GM18951 (cell line): ENCODE measurements around the gene THOC1.

ENCODE experiments used
- POLR2A ChIP-seq: IDR thresholded peaks from 4 replicates; pipeline ENCODE4 v1.6.1; 2011; ENCODE audit warnings: mild to moderate bottlenecking; ENCODE audit not compliant: insufficient read length, insufficient read depth; ENCODE audit errors: extremely low read depth
- in situ Hi-C: fragments of 300-500 bp; cut with MboI; formaldehyde crosslinking; loops from one replicate; pipeline ENCODE4 v1.12.0; 2022; ENCODE audit warnings: low sequenced_read_pairs, mixed read lengths, inconsistent platforms; ENCODE audit not compliant: unreplicated experiment

Gene THOC1

DNA sequence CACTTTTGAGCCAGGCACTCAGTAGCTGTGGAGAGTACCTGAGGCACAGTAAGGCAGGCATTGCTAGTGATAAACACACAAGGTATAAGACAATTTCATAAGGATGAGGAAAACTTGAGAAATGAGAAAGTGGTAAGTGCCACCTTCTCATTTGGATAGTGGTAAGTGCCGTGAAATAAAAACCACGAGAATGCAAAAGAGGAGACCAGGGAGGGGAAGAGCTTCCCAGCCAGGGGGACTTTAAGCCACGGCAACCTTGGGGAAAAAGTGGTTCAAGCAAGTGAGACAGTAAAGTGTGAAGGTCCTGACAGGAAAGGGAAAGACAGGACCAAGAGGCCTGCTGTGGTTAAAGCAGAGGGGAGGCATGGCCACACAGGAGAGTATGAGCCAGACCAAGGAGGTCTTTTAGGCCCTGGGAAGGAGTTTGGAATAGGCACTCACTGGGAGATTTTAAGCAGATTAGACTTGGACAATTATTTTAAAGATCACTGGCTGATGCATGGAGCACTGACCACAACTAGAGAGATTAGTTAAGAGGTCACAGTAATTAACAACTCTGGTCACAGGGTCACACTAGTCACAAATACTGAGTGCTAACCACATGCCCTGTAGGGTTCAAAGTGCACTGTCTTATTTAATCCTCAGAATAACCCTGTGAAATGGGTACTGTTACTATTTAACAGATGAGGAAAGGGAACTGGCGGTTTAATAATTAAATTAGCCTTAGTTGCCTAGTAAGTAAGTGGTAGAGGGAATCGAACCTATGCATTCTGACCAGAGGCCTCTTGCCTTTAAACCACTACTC, 50.1 kb downstream of the THOC1 start:
- TF ChIP-seq POLR2A = no peak
- in situ Hi-C loops = no loop called here

DNA sequence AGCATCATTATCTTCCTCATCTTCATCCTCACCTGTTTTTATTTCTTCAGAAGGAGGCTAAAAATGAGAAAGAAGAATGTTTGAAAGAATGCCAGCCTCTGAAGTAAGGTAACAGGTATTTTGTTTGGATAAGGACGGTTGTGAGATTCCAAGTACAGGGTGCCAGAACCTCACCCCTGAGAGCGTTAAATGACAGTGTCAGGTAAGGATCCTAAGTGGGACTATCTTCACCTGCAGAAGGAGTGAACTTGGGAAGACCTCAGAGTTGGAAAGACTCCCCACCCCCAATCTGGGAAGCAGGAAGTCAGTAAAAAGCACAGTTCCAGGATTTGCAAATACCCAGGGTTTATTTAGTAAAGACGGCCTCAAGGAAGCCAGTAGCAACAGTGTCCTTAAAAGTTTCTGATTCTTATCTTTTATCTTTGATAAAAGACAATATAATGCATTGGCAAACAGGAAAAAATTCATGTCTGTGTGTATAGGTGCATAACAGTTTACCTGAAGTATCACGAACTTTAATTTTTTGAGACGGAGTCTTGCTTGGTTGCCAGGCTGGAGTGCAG, 52.3 kb downstream of the THOC1 start:
- in situ Hi-C loops = no loop called here
- TF ChIP-seq POLR2A = no peak

DNA sequence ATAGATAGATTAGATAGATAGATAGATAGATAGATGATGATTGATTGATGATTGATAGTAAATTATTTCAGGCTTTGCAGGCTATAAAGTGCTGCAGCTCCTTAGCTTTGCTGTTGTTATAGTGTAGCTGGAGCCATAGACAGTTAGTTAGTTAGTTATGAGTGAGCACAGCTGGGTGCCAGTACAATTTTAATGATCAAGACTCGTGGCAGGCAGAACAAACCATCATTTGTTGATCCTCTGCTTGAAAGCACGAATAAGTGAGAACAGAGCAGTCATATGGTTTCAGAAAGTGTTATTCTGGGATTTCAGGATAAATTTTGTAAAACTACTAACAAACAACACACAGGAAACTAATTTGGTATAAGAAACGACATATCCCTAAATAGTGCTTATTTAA, 53.9 kb downstream of the THOC1 start:
- in situ Hi-C loops = no loop called here

DNA sequence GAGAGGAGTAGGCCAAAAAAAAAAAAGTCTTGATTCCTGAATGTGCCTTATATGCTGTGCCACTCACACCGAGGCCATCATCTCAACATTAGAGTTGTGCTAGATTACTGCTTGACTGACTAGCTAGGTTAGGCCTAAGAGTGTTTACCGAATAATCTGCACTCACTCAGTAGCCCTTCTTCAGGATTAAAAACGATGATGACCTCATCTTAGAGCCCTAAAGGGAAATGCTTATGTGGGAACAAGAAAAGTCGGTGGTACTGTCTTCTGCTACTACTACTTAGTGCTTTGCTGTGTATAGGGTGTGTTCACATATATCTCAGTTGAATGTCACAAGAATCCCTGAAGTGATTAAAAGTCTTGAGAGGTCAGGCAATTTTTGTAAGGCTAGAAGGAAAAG, 54.3 kb downstream of the THOC1 start:
- no peak for TF ChIP-seq POLR2A
- in situ Hi-C loops = no loop called here

More for the DNA sequence above, 53.9 kb downstream of the THOC1 start:
- TF ChIP-seq POLR2A = no peak

- in situ Hi-C loops = no loop called here
- no peak for TF ChIP-seq POLR2A
Measured at GRCh38 chr18:212780-213179, 55.1 kb downstream of the THOC1 start.

- TF ChIP-seq POLR2A = no peak
- in situ Hi-C loops = no loop called here
Measured at GRCh38 chr18:211582-211981, 56.3 kb downstream of the THOC1 start.

DNA sequence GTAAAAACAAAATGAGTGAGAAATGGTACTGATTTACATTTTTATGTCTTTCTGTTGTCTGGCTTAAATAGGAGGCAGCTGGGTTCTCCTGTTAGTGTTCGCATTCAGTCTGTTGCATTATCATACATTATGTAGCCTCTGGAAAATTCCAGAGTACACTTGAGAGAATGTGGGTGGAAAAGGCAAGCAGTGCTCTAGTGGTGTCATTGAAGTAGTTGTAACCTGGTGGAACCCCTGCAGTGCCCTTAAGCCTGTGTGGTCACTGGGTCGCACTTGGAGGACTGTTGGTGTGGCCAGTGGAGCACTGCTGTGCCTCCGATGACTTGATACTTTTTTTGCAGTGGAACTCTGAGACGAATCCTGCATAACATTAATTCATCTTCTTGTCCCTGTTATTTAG, 57.1 kb downstream of the THOC1 start:
- TF ChIP-seq POLR2A = no peak

GRCh38 chr18:210075-210474, 57.8 kb downstream of the THOC1 start:
- in situ Hi-C loops = no loop called here
- TF ChIP-seq POLR2A = no peak

More for the DNA sequence above, 57.1 kb downstream of the THOC1 start:
- in situ Hi-C loops = no loop called here

DNA sequence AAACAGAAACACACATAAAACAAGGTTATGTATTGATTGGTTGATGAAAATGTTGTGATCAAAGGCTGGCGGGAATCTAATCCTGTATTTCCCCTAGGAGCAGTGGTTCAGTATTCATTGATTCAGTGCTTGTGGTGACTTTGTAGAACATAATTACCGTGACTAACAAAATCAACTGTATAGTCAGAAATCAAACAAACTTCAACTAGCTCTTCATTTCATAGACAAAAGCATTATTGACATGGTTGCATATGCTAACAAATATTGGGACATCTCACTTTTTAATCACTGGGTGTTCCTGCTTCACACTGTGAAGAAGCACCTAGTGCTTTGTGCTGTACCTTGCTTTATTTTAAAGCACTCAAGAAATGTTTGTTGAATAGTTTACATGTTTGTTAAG, 68.1 kb downstream of the THOC1 start:
- no peak for TF ChIP-seq POLR2A
- in situ Hi-C loops = no loop called here

DNA sequence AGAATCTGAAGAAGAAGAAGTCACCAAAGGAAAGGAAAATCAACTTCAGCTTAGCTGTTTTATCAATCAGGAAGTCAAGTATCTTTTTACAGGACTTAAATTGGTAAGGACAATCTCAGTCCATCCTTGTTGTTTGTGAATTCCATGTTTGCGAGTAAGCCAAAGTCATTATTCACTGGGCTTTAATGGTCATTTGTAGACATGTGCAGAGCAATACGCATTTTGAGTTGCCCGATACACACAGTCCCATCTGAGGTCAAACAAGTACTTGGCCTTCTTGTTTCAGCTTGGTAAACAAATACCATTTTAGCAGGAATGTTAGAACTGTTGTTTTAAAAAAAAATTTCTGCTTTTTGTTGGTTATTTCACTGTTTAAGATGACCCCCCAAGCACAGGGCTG, 68.6 kb downstream of the THOC1 start:
- in situ Hi-C loops = no loop called here
- no peak for TF ChIP-seq POLR2A

GRCh38 chr18:195651-196050, 72.2 kb downstream of the THOC1 start:
- in situ Hi-C loops = no loop called here

GRCh38 chr18:192801-193200, 75.0 kb downstream of the THOC1 start:
- in situ Hi-C loops = no loop called here

More at GRCh38 chr18:195651-196050, 72.2 kb downstream of the THOC1 start:
- no peak for TF ChIP-seq POLR2A

GRCh38 chr18:191725-192124, 76.1 kb downstream of the THOC1 start:
- in situ Hi-C loops = no loop called here
- no peak for TF ChIP-seq POLR2A

More at GRCh38 chr18:192801-193200, 75.0 kb downstream of the THOC1 start:
- no peak for TF ChIP-seq POLR2A

- in situ Hi-C loops = no loop called here
- no peak for TF ChIP-seq POLR2A
Measured at GRCh38 chr18:189254-189653, 78.6 kb downstream of the THOC1 start.
